Colonic mucosa (tissue), 4 donors: Measurements from ENCODE around the gene ZNF488. TPM values are rescaled to one million over a fixed set of nuclear protein-coding genes. Genes with fewer than 3 reads are reported as not detected.

Experiments used
- DNase-seq: peaks from one replicate; pipeline ENCODE4 v3.0.0-alpha.2; 2020
- H3K27ac ChIP-seq: fragments of 200-600 bp; one replicate; pipeline ENCODE4 v1.8.0; 2021
- H3K27me3 ChIP-seq: fragments of 200-600 bp; one replicate; pipeline ENCODE4 v1.8.0; 2021
- H3K36me3 ChIP-seq: fragments of 200-600 bp; one replicate; pipeline ENCODE4 v1.8.0; 2021
- H3K4me1 ChIP-seq: fragments of 200-600 bp; one replicate; pipeline ENCODE4 v1.8.0; 2021; ENCODE audit warnings: mild to moderate bottlenecking
- H3K4me3 ChIP-seq: fragments of 200-600 bp; one replicate; pipeline ENCODE4 v1.8.0; 2021
- H3K9ac ChIP-seq, 2 donors: one replicate each; pipeline ENCODE4 v1.7.0; 2013; ENCODE audit warnings: control low read depth in 2 of 2, low read depth in 2 of 2, low read length in 2 of 2
- H3K9me3 ChIP-seq: fragments of 200-600 bp; one replicate; pipeline ENCODE4 v1.8.0; 2021
- CTCF ChIP-seq: fragments of 200-600 bp; IDR thresholded peaks from one replicate; pipeline ENCODE4 v1.8.0; 2022; ENCODE audit warnings: antibody characterized with exemption, mild to moderate bottlenecking
- intact Hi-C: fragments of 100-400 bp; cut with DNase I; formaldehyde crosslinking; loops from one replicate; pipeline ENCODE4 v1.14.1; 2022
- total RNA-seq, 2 donors: library from RNA; stranded (reverse); fragmentation: NEBNext Ultra II Directional in 1 of 2; extraction: Animal tissue kit (Norgen Biotek cat#: 25700) in 1 of 2; gene quantifications; one replicate each; pipeline ENCODE4 v1.2.1, GENCODE V29; 2021
- donor health status: healthy.
- donor health status: DM: no; HTN: no; CAD: no.
- donor health status: DM: no; HTN: no; CAD: no.

The ZNF488 gene
- total RNA-seq, 2 donors from 2014 or later = 1.3 to 4.1 TPM

GRCh38 chr10:47357131-47357582 lies 26.9 kb downstream of the ZNF488 start:
- intact Hi-C loops = no loop called here
- Histone ChIP-seq H3K36me3 (no peaks in the 10 kb centered on the region), H3K9ac (no peak overlapping the region), H3K4me3 (no peak overlapping the region), H3K27ac (no peak overlapping the region), H3K27me3 (no peaks in the 10 kb centered on the region), H3K9me3 (no peaks in the 10 kb centered on the region), H3K4me1 (no peaks in the 10 kb centered on the region)
- TF ChIP-seq CTCF = no peak
- no peak for DNase-seq

GRCh38 chr10:47356708-47357107 lies 27.4 kb downstream of the ZNF488 start:
- no peak for TF ChIP-seq CTCF
- intact Hi-C loops = no loop called here

GRCh38 chr10:47354900-47355299 lies 29.2 kb downstream of the ZNF488 start:
- no peaks in the 10 kb centered on the region for H3K27me3 ChIP-seq
- no peak overlapping the region for H3K27ac ChIP-seq
- no peak overlapping the region for H3K4me3 ChIP-seq
- no peaks in the 10 kb centered on the region for H3K36me3 ChIP-seq
- H3K9me3 ChIP-seq = no peaks in the 10 kb centered on the region
- intact Hi-C loops = no loop called here
- H3K9ac ChIP-seq = no peak overlapping the region
- H3K4me1 ChIP-seq = no peaks in the 10 kb centered on the region
- no peak for DNase-seq
- no peak for TF ChIP-seq CTCF

More at GRCh38 chr10:47356708-47357107, 27.4 kb downstream of the ZNF488 start:
- no peaks in the 10 kb centered on the region for H3K27me3 ChIP-seq
- H3K36me3 ChIP-seq = no peaks in the 10 kb centered on the region
- no peak overlapping the region for H3K9ac ChIP-seq
- no peaks in the 10 kb centered on the region for H3K4me1 ChIP-seq
- DNase-seq = no peak
- no peaks in the 10 kb centered on the region for H3K9me3 ChIP-seq
- no peak overlapping the region for H3K4me3 ChIP-seq
- no peak overlapping the region for H3K27ac ChIP-seq

GRCh38 chr10:47354165-47354564 lies 29.9 kb downstream of the ZNF488 start:
- H3K9me3 ChIP-seq = no peaks in the 10 kb centered on the region
- no peak for DNase-seq
- H3K36me3 ChIP-seq = no peaks in the 10 kb centered on the region
- H3K27me3 ChIP-seq = no peaks in the 10 kb centered on the region
- no peak overlapping the region for H3K27ac ChIP-seq
- H3K9ac ChIP-seq = no peak overlapping the region
- no peak overlapping the region for H3K4me3 ChIP-seq
- TF ChIP-seq CTCF = no peak
- no peaks in the 10 kb centered on the region for H3K4me1 ChIP-seq
- intact Hi-C loops = no loop called here

GRCh38 chr10:47353351-47353750 lies 30.7 kb downstream of the ZNF488 start:
- no peaks in the 10 kb centered on the region for H3K4me1 ChIP-seq
- DNase-seq = no peak
- no peak overlapping the region for H3K9ac ChIP-seq
- no peak overlapping the region for H3K4me3 ChIP-seq
- intact Hi-C loops = no loop called here
- no peak for TF ChIP-seq CTCF
- H3K36me3 ChIP-seq = no peaks in the 10 kb centered on the region
- no peaks in the 10 kb centered on the region for H3K9me3 ChIP-seq
- H3K27ac ChIP-seq = no peak overlapping the region
- no peaks in the 10 kb centered on the region for H3K27me3 ChIP-seq
